DND-41 (cell line): ENCODE data around the gene C1orf21.

Experiments used
- ATAC-seq: fragments of 200-7000 bp; cut with Tn5 transposase; 3 replicates; pipeline ENCODE4 v1.9.1; 2021; ENCODE audit warnings: low read depth; ENCODE audit not compliant: insufficient read depth
- DNase-seq: peaks from one replicate; pipeline ENCODE4 v3.0.0-alpha.2; 2020
- H2AFZ ChIP-seq: 2 replicates; pipeline ENCODE4 v1.6.0; 2012; ENCODE audit warnings: low read depth, low read length
- H3K27ac ChIP-seq: 2 replicates; pipeline ENCODE4 v1.5.1; 2012; ENCODE audit warnings: low read length, inconsistent platforms
- H3K27me3 ChIP-seq: fragments of 200-600 bp; sonication (generic); 2 replicates; pipeline ENCODE4 v1.6.0; 2012; ENCODE audit warnings: low read length, mild to moderate bottlenecking, inconsistent platforms; ENCODE audit not compliant: insufficient read depth, poor library complexity
- H3K36me3 ChIP-seq: 2 replicates; pipeline ENCODE4 v1.5.1; 2012; ENCODE audit warnings: low read length, inconsistent platforms; ENCODE audit not compliant: insufficient read depth
- H3K4me1 ChIP-seq: 2 replicates; pipeline ENCODE4 v1.5.1; 2012; ENCODE audit warnings: mild to moderate bottlenecking, low read length; ENCODE audit not compliant: insufficient read depth
- H3K4me2 ChIP-seq: 2 replicates; pipeline ENCODE4 v1.6.0; 2012; ENCODE audit warnings: mild to moderate bottlenecking, moderate library complexity, low read length, inconsistent platforms; ENCODE audit not compliant: insufficient read depth
- H3K4me3 ChIP-seq, 2 experiments: fragments of 200-600 bp in 1 of 2; shearing (Covaris generic) in 1 of 2; 2 replicates each; pipeline ENCODE4 v1.5.1; 2012 to 2016; ENCODE audit warnings: inconsistent platforms in 2 of 2, low read length in 2 of 2, mild to moderate bottlenecking in 2 of 2, low read depth in 1 of 2, moderate library complexity in 1 of 2
- H3K79me2 ChIP-seq: 2 replicates; pipeline ENCODE4 v1.6.0; 2012; ENCODE audit warnings: low read length, inconsistent platforms; ENCODE audit not compliant: insufficient read depth
- H3K9ac ChIP-seq: 2 replicates; pipeline ENCODE4 v1.6.0; 2012; ENCODE audit warnings: low read depth, mild to moderate bottlenecking, inconsistent platforms, low read length, moderate library complexity
- H3K9me3 ChIP-seq: 2 replicates; pipeline ENCODE4 v1.5.1; 2012; ENCODE audit warnings: low read length, moderate library complexity, mild to moderate bottlenecking, inconsistent platforms; ENCODE audit not compliant: insufficient read depth, severe bottlenecking
- H4K20me1 ChIP-seq: 2 replicates; pipeline ENCODE4 v1.6.0; 2012; ENCODE audit warnings: low read length; ENCODE audit not compliant: insufficient read depth
- CTCF ChIP-seq: IDR thresholded peaks from 2 replicates; pipeline ENCODE4 v1.5.1; 2012; ENCODE audit warnings: borderline replicate concordance, low read length, moderate library complexity, mild to moderate bottlenecking; ENCODE audit not compliant: poor library complexity, severe bottlenecking; ENCODE audit errors: extremely low read depth
- EZH2 ChIP-seq: IDR thresholded peaks from 3 replicates; pipeline ENCODE4 v1.6.1; 2012; ENCODE audit warnings: borderline replicate concordance, low read depth, mild to moderate bottlenecking, moderate library complexity, low read length, inconsistent platforms; ENCODE audit not compliant: severe bottlenecking

The C1orf21 gene

GRCh38 chr1:184647471-184647870 lies 260.6 kb downstream of the C1orf21 start:
- peaks cover 7% of the 10 kb centered on the region; the same call in 1 of the 2 replicates for H3K4me1 ChIP-seq
- no peak for DNase-seq
- no peak overlapping the region for H3K4me2 ChIP-seq
- no peaks in the 10 kb centered on the region for H3K79me2 ChIP-seq
- ATAC-seq: no peak
- no peaks in the 10 kb centered on the region for H4K20me1 ChIP-seq
- no peak for TF ChIP-seq EZH2
- no peak for TF ChIP-seq CTCF
- H3K4me3 ChIP-seq: no peak overlapping the region
- no peaks in the 10 kb centered on the region for H3K36me3 ChIP-seq
- peaks cover 1% of the 10 kb centered on the region for H3K9me3 ChIP-seq
- no peak overlapping the region for H3K27ac ChIP-seq
- no peak overlapping the region for H3K9ac ChIP-seq
- H2AFZ ChIP-seq: no peak overlapping the region
- no peaks in the 10 kb centered on the region for H3K27me3 ChIP-seq

GRCh38 chr1:184648160-184648855 lies 261.5 kb downstream of the C1orf21 start:
- DNase-seq (no peak), ATAC-seq (peak; percentile 61; the same call in 1 of the 3 replicates)
- TF ChIP-seq CTCF (no peak), EZH2 (no peak)
- Histone ChIP-seq H3K9me3 (peaks cover 1% of the 10 kb centered on the region), H3K4me3 (no peak overlapping the region), H3K9ac (no peak overlapping the region), H2AFZ (no peak overlapping the region), H3K27me3 (no peaks in the 10 kb centered on the region), H3K4me2 (no peak overlapping the region), H3K79me2 (no peaks in the 10 kb centered on the region), H3K36me3 (no peaks in the 10 kb centered on the region), H3K27ac (no peak overlapping the region), H4K20me1 (no peaks in the 10 kb centered on the region), H3K4me1 (peaks cover 7% of the 10 kb centered on the region; the same call in 1 of the 2 replicates)

GRCh38 chr1:184648856-184649201 lies 262.0 kb downstream of the C1orf21 start:
- Histone ChIP-seq H3K27me3 (no peaks in the 10 kb centered on the region), H3K79me2 (no peaks in the 10 kb centered on the region), H3K9me3 (peaks cover 1% of the 10 kb centered on the region), H3K9ac (no peak overlapping the region), H2AFZ (no peak overlapping the region), H3K36me3 (no peaks in the 10 kb centered on the region), H3K27ac (no peak overlapping the region), H3K4me2 (no peak overlapping the region), H3K4me1 (peaks cover 7% of the 10 kb centered on the region; the same call in 1 of the 2 replicates), H3K4me3 (no peak overlapping the region), H4K20me1 (no peaks in the 10 kb centered on the region)
- ATAC-seq: no peak
- TF ChIP-seq CTCF (no peak), EZH2 (no peak)
- no peak for DNase-seq
